ENCODE data around the gene SLC34A2. TPM values are rescaled to one million over a fixed set of nuclear protein-coding genes. Genes with fewer than 3 reads are reported as not detected.

SLC34A2 gene
- total and polyA plus RNA-seq, 4 donors: 723 to 1,795 (median 1,246) TPM

- DNase-seq (no peak), ATAC-seq (ENCODE audit: insufficient read depth, low FRiP score) (no peak)
- WGBS, 2 donors: 80 to 89% methylated on average over 3 of the region's 3 CpGs
- Histone ChIP-seq H3K27ac (ENCODE audit: low read depth in 1 of 2, low read length in 1 of 2) (no peak overlapping the region), H3K4me1 (ENCODE audit: control insufficient read depth in 5 of 5, insufficient read depth in 5 of 5, low read length in 5 of 5) (no peaks in the 10 kb centered on the region), H3K4me3 (no peak overlapping the region), H3K9ac (ENCODE audit: insufficient read depth in 1 of 2, low read length in 2 of 2) (no peak overlapping the region), H3K27me3 (ENCODE audit: control insufficient read depth in 3 of 3, insufficient read depth in 3 of 3, low read length in 2 of 3) (no peaks in the 10 kb centered on the region), H3K9me3 (ENCODE audit: control insufficient read depth in 4 of 4, insufficient read depth in 3 of 4, low read length in 3 of 4) (peaks cover 0 to 3% (median 0%) of the 10 kb centered on the region in 4 donors), H3K36me3 (ENCODE audit: control insufficient read depth in 4 of 4, insufficient read depth in 4 of 4, low read length in 4 of 4) (peaks cover 0 to 5% (median 0%) of the 10 kb centered on the region in 4 donors)
- TF ChIP-seq CTCF (IDR thresholded peaks at IDR 0.05; ENCODE audit: control extremely low read depth, extremely low read depth): no peak
Observed at GRCh38 chr4:25677157-25677556, 21.5 kb downstream of the SLC34A2 start.

GRCh38 chr4:25677943-25678342 is 22.3 kb downstream of the SLC34A2 start:
- Histone ChIP-seq H3K4me3 (no peak overlapping the region), H3K27me3 (ENCODE audit: control insufficient read depth in 3 of 3, insufficient read depth in 3 of 3, low read length in 2 of 3) (no peaks in the 10 kb centered on the region), H3K9ac (ENCODE audit: insufficient read depth in 1 of 2, low read length in 2 of 2) (no peak overlapping the region), H3K36me3 (ENCODE audit: control insufficient read depth in 4 of 4, insufficient read depth in 4 of 4, low read length in 4 of 4) (peaks cover 0 to 5% (median 0%) of the 10 kb centered on the region in 4 donors), H3K9me3 (ENCODE audit: control insufficient read depth in 4 of 4, insufficient read depth in 3 of 4, low read length in 3 of 4) (peaks cover 0 to 3% (median 0%) of the 10 kb centered on the region in 4 donors), H3K27ac (ENCODE audit: low read depth in 1 of 2, low read length in 1 of 2) (no peak overlapping the region), H3K4me1 (ENCODE audit: control insufficient read depth in 5 of 5, insufficient read depth in 5 of 5, low read length in 5 of 5) (no peaks in the 10 kb centered on the region)
- 74 to 88% methylated on average over 5 of the region's 5 CpGs for WGBS, 2 donors
- no peak for TF ChIP-seq CTCF (IDR thresholded peaks at IDR 0.05; ENCODE audit: control extremely low read depth, extremely low read depth)
- DNase-seq (no peak), ATAC-seq (ENCODE audit: insufficient read depth, low FRiP score) (no peak)

GRCh38 chr4:25687773-25688172 is 32.1 kb downstream of the SLC34A2 start:
- Histone ChIP-seq H3K4me3 (no peak overlapping the region), H3K4me1 (ENCODE audit: control insufficient read depth in 5 of 5, insufficient read depth in 5 of 5, low read length in 5 of 5) (no peaks in the 10 kb centered on the region), H3K27me3 (ENCODE audit: control insufficient read depth in 3 of 3, insufficient read depth in 3 of 3, low read length in 2 of 3) (no peaks in the 10 kb centered on the region), H3K27ac (ENCODE audit: low read depth in 1 of 2, low read length in 1 of 2) (no peak overlapping the region), H3K9me3 (ENCODE audit: control insufficient read depth in 4 of 4, insufficient read depth in 3 of 4, low read length in 3 of 4) (peaks cover 0 to 7% (median 4%) of the 10 kb centered on the region in 4 donors), H3K36me3 (ENCODE audit: control insufficient read depth in 4 of 4, insufficient read depth in 4 of 4, low read length in 4 of 4) (no peaks in the 10 kb centered on the region), H3K9ac (ENCODE audit: insufficient read depth in 1 of 2, low read length in 2 of 2) (no peak overlapping the region)
- no peak for TF ChIP-seq CTCF (IDR thresholded peaks at IDR 0.05; ENCODE audit: control extremely low read depth, extremely low read depth)
- WGBS, 2 donors: 90 to 96% methylated on average over 6 to 7 of the region's 7 CpGs
- ATAC-seq (ENCODE audit: insufficient read depth, low FRiP score) (no peak), DNase-seq (no peak)

- H3K36me3 ChIP-seq (ENCODE audit: control insufficient read depth in 4 of 4, insufficient read depth in 4 of 4, low read length in 4 of 4): no peaks in the 10 kb centered on the region
- peaks cover 0 to 7% (median 5%) of the 10 kb centered on the region in 4 donors for H3K9me3 ChIP-seq (ENCODE audit: control insufficient read depth in 4 of 4, insufficient read depth in 3 of 4, low read length in 3 of 4)
- no peak overlapping the region for H3K27ac ChIP-seq (ENCODE audit: low read depth in 1 of 2, low read length in 1 of 2)
- H3K27me3 ChIP-seq (ENCODE audit: control insufficient read depth in 3 of 3, insufficient read depth in 3 of 3, low read length in 2 of 3): no peaks in the 10 kb centered on the region
- no peak overlapping the region for H3K4me3 ChIP-seq
- no peak for ATAC-seq (ENCODE audit: insufficient read depth, low FRiP score)
- H3K9ac ChIP-seq (ENCODE audit: insufficient read depth in 1 of 2, low read length in 2 of 2): no peak overlapping the region
- WGBS, 2 donors: 50 to 57% methylated on average over 3 of the region's 3 CpGs
- no peaks in the 10 kb centered on the region for H3K4me1 ChIP-seq (ENCODE audit: control insufficient read depth in 5 of 5, insufficient read depth in 5 of 5, low read length in 5 of 5)
- TF ChIP-seq CTCF (IDR thresholded peaks at IDR 0.05; ENCODE audit: control extremely low read depth, extremely low read depth): no peak
- DNase-seq: no peak
Observed at GRCh38 chr4:25694466-25694865, 38.8 kb downstream of the SLC34A2 start.

All from lung (tissue), 12 donors.